ENCODE measurements around the gene GPR160. TPM values are rescaled to one million over a fixed set of nuclear protein-coding genes. Genes with fewer than 3 reads are reported as not detected.

Gene GPR160
- 0.22 and 0.50 TPM in 2 replicates for total RNA-seq

GRCh38 chr3:170037463-170038433 is at the start of gene GPR160:
Gene GPR160 (plus strand): TSS chr3:170037995. CDS start chr3:170083973, 45,978 bp downstream.

Other genes starting within 250 kb of the GPR160 start
- 0.11 TPM in 1 of 2 replicates, not detected in the other for gene LRRIQ4, start 225.1 kb upstream of the GPR160 start, total RNA-seq
- gene LRRC34, start 225.1 kb upstream of the GPR160 start, total RNA-seq: 2.4 and 11.1 TPM in 2 replicates
- not detected in 2 replicates for gene LRRC31, start 168.1 kb upstream of the GPR160 start, total RNA-seq
- not detected in 2 replicates for gene SAMD7, start 126.4 kb upstream of the GPR160 start, total RNA-seq
- gene SEC62, start 71.2 kb upstream of the GPR160 start, total RNA-seq: 51.5 and 62.5 TPM in 2 replicates
- gene PHC3, start 143.7 kb downstream of the GPR160 start, total RNA-seq: 30.1 and 30.4 TPM in 2 replicates
- gene PRKCI, start 184.4 kb downstream of the GPR160 start, total RNA-seq: 43.2 and 55.7 TPM in 2 replicates